ENCODE results near the gene ITIH5.

Gene ITIH5

GRCh38 chr10:7593063-7593462 lies 73.7 kb downstream of the ITIH5 start:
- DNase-seq (ENCODE audit: insufficient read length, low spot score) (no peak), FAIRE-seq (no peak)
- TF ChIP-seq PAX5 (IDR thresholded peaks at IDR 0.05; ENCODE audit: insufficient read depth, low read length, severe bottlenecking): no peak
- TF ChIP-seq POLR2AphosphoS5 (IDR thresholded peaks at IDR 0.05; ENCODE audit: low read depth, low read length): no peak
- TF ChIP-seq SPI1 (IDR thresholded peaks at IDR 0.05; ENCODE audit: low read depth, low read length): no peak
- TF ChIP-seq POU2F2 (IDR thresholded peaks at IDR 0.05; ENCODE audit: low read depth, low read length): no peak
- no peak for TF ChIP-seq TAF1 (IDR thresholded peaks at IDR 0.05; ENCODE audit: low read depth, low read length)
- no peak for TF ChIP-seq POLR2A (IDR thresholded peaks at IDR 0.05; ENCODE audit: low read depth, low read length)

GRCh38 chr10:7592627-7593026 lies 74.1 kb downstream of the ITIH5 start:
- no peak for TF ChIP-seq PAX5 (IDR thresholded peaks at IDR 0.05; ENCODE audit: insufficient read depth, low read length, severe bottlenecking)
- no peak for TF ChIP-seq TAF1 (IDR thresholded peaks at IDR 0.05; ENCODE audit: low read depth, low read length)
- TF ChIP-seq SPI1 (IDR thresholded peaks at IDR 0.05; ENCODE audit: low read depth, low read length): no peak
- TF ChIP-seq POLR2AphosphoS5 (IDR thresholded peaks at IDR 0.05; ENCODE audit: low read depth, low read length): no peak
- TF ChIP-seq POU2F2 (IDR thresholded peaks at IDR 0.05; ENCODE audit: low read depth, low read length): no peak
- no peak for DNase-seq (ENCODE audit: insufficient read length, low spot score)
- no peak for FAIRE-seq

DNA sequence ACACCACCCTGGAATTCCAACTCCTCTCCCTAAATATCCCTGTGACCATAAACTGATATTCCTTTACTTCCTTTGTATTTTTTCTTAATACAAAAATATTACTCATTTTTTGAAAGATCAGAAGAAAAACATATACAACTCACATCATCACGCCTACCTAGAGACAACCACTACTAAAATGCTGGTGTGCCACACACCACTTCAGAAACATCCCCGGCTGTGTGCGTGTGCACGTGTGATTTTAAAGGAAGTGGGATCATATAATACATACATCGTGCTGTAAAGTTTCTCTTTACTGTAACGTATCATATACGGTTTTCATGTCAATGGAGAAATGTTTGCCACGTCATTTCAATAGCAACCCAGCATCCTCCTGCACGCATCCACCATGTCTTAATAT lies 76.5 kb downstream of the ITIH5 start:
- no peak for FAIRE-seq
- TF ChIP-seq POLR2A (IDR thresholded peaks at IDR 0.05; ENCODE audit: low read depth, low read length): no peak
- DNase-seq (ENCODE audit: insufficient read length, low spot score): no peak

GRCh38 chr10:7589748-7590147 lies 77.0 kb downstream of the ITIH5 start:
- no peak for DNase-seq (ENCODE audit: insufficient read length, low spot score)
- TF ChIP-seq PAX5 (IDR thresholded peaks at IDR 0.05; ENCODE audit: insufficient read depth, low read length, severe bottlenecking): no peak
- no peak for TF ChIP-seq POU2F2 (IDR thresholded peaks at IDR 0.05; ENCODE audit: low read depth, low read length)
- no peak for TF ChIP-seq SPI1 (IDR thresholded peaks at IDR 0.05; ENCODE audit: low read depth, low read length)
- no peak for TF ChIP-seq POLR2AphosphoS5 (IDR thresholded peaks at IDR 0.05; ENCODE audit: low read depth, low read length)
- TF ChIP-seq TAF1 (IDR thresholded peaks at IDR 0.05; ENCODE audit: low read depth, low read length): no peak
- TF ChIP-seq POLR2A (IDR thresholded peaks at IDR 0.05; ENCODE audit: low read depth, low read length): no peak
- FAIRE-seq: no peak

GRCh38 chr10:7587865-7588188 lies 78.9 kb downstream of the ITIH5 start:
- FAIRE-seq: no peak
- DNase-seq (ENCODE audit: insufficient read length, low spot score): no peak
- TF ChIP-seq SPI1 (IDR thresholded peaks at IDR 0.05; ENCODE audit: low read depth, low read length) (no peak), POLR2AphosphoS5 (IDR thresholded peaks at IDR 0.05; ENCODE audit: low read depth, low read length) (no peak), POLR2A (IDR thresholded peaks at IDR 0.05; ENCODE audit: low read depth, low read length) (no peak)

DNA sequence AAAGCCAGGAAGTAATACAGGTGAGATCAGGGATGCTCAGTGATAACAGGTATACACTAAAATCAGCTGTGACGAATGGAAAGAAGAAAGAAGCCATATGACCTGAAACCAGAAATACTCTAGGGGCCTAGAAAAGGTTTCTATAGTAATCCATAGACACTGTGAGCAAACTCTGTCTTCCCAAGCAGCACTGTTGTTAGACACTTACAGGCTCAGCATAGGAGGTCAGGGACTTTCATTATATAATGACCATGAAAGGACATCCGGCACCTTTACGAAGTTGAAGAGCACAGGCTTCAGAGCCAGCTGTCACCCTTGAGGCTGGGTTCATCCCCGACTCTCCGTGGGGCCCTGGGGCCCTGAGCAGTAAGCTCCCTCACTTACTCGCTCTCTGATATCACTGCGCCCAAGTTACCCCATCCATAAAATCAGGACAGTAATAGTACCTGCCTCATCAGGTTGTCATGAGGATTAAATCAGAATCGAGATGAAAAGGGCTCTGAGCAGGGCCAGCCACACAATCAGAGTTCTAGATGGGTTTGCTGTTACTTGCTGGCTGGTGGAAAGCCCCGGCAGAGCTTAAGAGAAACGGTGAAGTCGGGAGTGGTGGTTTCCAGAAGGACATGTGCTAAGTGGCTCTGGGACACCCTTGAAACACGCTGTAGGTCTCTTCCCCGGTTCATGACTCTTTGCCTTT lies 79.5 kb downstream of the ITIH5 start:
- DNase-seq (ENCODE audit: insufficient read length, low spot score) (no peak), FAIRE-seq (no peak)
- TF ChIP-seq TAF1 (IDR thresholded peaks at IDR 0.05; ENCODE audit: low read depth, low read length): no peak
- TF ChIP-seq POU2F2 (IDR thresholded peaks at IDR 0.05; ENCODE audit: low read depth, low read length): no peak
- no peak for TF ChIP-seq POLR2AphosphoS5 (IDR thresholded peaks at IDR 0.05; ENCODE audit: low read depth, low read length)
- TF ChIP-seq SPI1 (IDR thresholded peaks at IDR 0.05; ENCODE audit: low read depth, low read length): no peak
- no peak for TF ChIP-seq POLR2A (IDR thresholded peaks at IDR 0.05; ENCODE audit: low read depth, low read length)
- TF ChIP-seq PAX5 (IDR thresholded peaks at IDR 0.05; ENCODE audit: insufficient read depth, low read length, severe bottlenecking): no peak

- FAIRE-seq: no peak
- DNase-seq (ENCODE audit: insufficient read length, low spot score): no peak
- TF ChIP-seq POU2F2 (IDR thresholded peaks at IDR 0.05; ENCODE audit: low read depth, low read length) (no peak), POLR2AphosphoS5 (IDR thresholded peaks at IDR 0.05; ENCODE audit: low read depth, low read length) (no peak), TAF1 (IDR thresholded peaks at IDR 0.05; ENCODE audit: low read depth, low read length) (no peak)
Measured at GRCh38 chr10:7585228-7585627, 81.5 kb downstream of the ITIH5 start.

- TF ChIP-seq POLR2A (IDR thresholded peaks at IDR 0.05; ENCODE audit: low read depth, low read length) (no peak), PAX5 (IDR thresholded peaks at IDR 0.05; ENCODE audit: insufficient read depth, low read length, severe bottlenecking) (no peak), TAF1 (IDR thresholded peaks at IDR 0.05; ENCODE audit: low read depth, low read length) (no peak), POU2F2 (IDR thresholded peaks at IDR 0.05; ENCODE audit: low read depth, low read length) (no peak), SPI1 (IDR thresholded peaks at IDR 0.05; ENCODE audit: low read depth, low read length) (no peak), POLR2AphosphoS5 (IDR thresholded peaks at IDR 0.05; ENCODE audit: low read depth, low read length) (no peak)
- DNase-seq (ENCODE audit: insufficient read length, low spot score) (no peak), FAIRE-seq (no peak)
Measured at GRCh38 chr10:7583626-7584025, 83.1 kb downstream of the ITIH5 start.

DNA sequence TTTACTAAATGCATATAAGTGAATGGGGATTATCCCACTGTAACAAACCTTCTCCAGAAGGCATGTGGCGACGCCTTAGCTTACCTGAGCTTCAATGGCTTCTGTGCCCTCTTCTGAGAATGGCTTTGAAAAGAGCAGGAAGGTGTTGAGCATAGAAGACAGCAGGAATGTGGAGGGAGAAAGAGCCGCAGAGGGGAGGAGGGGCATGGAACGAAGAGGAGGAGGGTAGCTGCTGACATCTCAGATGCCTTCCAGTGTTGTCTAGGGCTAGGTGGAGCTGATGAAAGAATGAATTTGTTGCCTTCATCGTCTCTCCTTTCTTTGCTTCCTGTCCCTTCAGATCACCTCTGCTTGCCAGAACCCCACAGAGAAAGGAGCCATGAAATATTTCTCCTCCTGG lies 86.2 kb downstream of the ITIH5 start:
- DNase-seq (ENCODE audit: insufficient read length, low spot score) (no peak), FAIRE-seq (no peak)
- TF ChIP-seq POLR2A (IDR thresholded peaks at IDR 0.05; ENCODE audit: low read depth, low read length): no peak
- no peak for TF ChIP-seq POU2F2 (IDR thresholded peaks at IDR 0.05; ENCODE audit: low read depth, low read length)
- no peak for TF ChIP-seq POLR2AphosphoS5 (IDR thresholded peaks at IDR 0.05; ENCODE audit: low read depth, low read length)
- TF ChIP-seq PAX5 (IDR thresholded peaks at IDR 0.05; ENCODE audit: insufficient read depth, low read length, severe bottlenecking): no peak
- TF ChIP-seq TAF1 (IDR thresholded peaks at IDR 0.05; ENCODE audit: low read depth, low read length): no peak
- no peak for TF ChIP-seq SPI1 (IDR thresholded peaks at IDR 0.05; ENCODE audit: low read depth, low read length)

- DNase-seq (ENCODE audit: insufficient read length, low spot score) (no peak), FAIRE-seq (no peak)
- no peak for TF ChIP-seq POU2F2 (IDR thresholded peaks at IDR 0.05; ENCODE audit: low read depth, low read length)
- no peak for TF ChIP-seq POLR2A (IDR thresholded peaks at IDR 0.05; ENCODE audit: low read depth, low read length)
- no peak for TF ChIP-seq PAX5 (IDR thresholded peaks at IDR 0.05; ENCODE audit: insufficient read depth, low read length, severe bottlenecking)
- TF ChIP-seq POLR2AphosphoS5 (IDR thresholded peaks at IDR 0.05; ENCODE audit: low read depth, low read length): no peak
- TF ChIP-seq TAF1 (IDR thresholded peaks at IDR 0.05; ENCODE audit: low read depth, low read length): no peak
- TF ChIP-seq SPI1 (IDR thresholded peaks at IDR 0.05; ENCODE audit: low read depth, low read length): no peak
Measured at GRCh38 chr10:7579681-7580080, 87.1 kb downstream of the ITIH5 start.

Measured in GM12891 (cell line).